Esophagus mucosa (tissue), 1 donor: ENCODE data around the gene FBXL17. TPM values are rescaled to one million over a fixed set of nuclear protein-coding genes. Genes with fewer than 3 reads are reported as not detected.

Experiments
- ATAC-seq: fragments of 200-7000 bp; cut with Tn5 transposase; one replicate; pipeline ENCODE4 v1.9.1; 2020
- total RNA-seq: library from RNA; stranded (reverse); gene quantifications from one replicate; pipeline ENCODE4 v1.2.4, GENCODE V29; 2023
- donor health status: DM: yes; HTN: yes; CAD: no.

The FBXL17 gene
- total RNA-seq, 1 donor from 2014 or later, result 13.0 TPM

- ATAC-seq, result no peak
Observed at GRCh38 chr5:108372369-108372768, 9.5 kb downstream of the FBXL17 start.

- ATAC-seq, result no peak
Observed at GRCh38 chr5:108371263-108371662, 10.6 kb downstream of the FBXL17 start.

- no peak for ATAC-seq
Observed at GRCh38 chr5:108369167-108369566, 12.7 kb downstream of the FBXL17 start.

GRCh38 chr5:108367679-108368334 is 14.1 kb downstream of the FBXL17 start:
- ATAC-seq, result no peak

GRCh38 chr5:108366500-108366899 is 15.4 kb downstream of the FBXL17 start:
- no peak for ATAC-seq

GRCh38 chr5:108361771-108362170 is 20.1 kb downstream of the FBXL17 start:
- ATAC-seq, result no peak

GRCh38 chr5:108361239-108361638 is 20.7 kb downstream of the FBXL17 start:
- no peak for ATAC-seq

- ATAC-seq, result no peak
Observed at GRCh38 chr5:108360280-108360679, 21.6 kb downstream of the FBXL17 start.

GRCh38 chr5:108356286-108356685 is 25.6 kb downstream of the FBXL17 start:
- no peak for ATAC-seq

- no peak for ATAC-seq
Observed at GRCh38 chr5:108353087-108353486, 28.8 kb downstream of the FBXL17 start.

GRCh38 chr5:108345541-108346171 is 36.2 kb downstream of the FBXL17 start:
- no peak for ATAC-seq

GRCh38 chr5:108344103-108344822 is 37.6 kb downstream of the FBXL17 start:
- no peak for ATAC-seq

- no peak for ATAC-seq
Observed at GRCh38 chr5:108341866-108342265, 40.0 kb downstream of the FBXL17 start.

- ATAC-seq, result no peak
Observed at GRCh38 chr5:108340131-108340530, 41.8 kb downstream of the FBXL17 start.

- ATAC-seq, result no peak
Observed at GRCh38 chr5:108339220-108339619, 42.7 kb downstream of the FBXL17 start.

GRCh38 chr5:108334225-108334624 is 47.7 kb downstream of the FBXL17 start:
- ATAC-seq, result no peak

GRCh38 chr5:108326982-108327381 is 54.9 kb downstream of the FBXL17 start:
- ATAC-seq, result no peak

- no peak for ATAC-seq
Observed at GRCh38 chr5:108324886-108325285, 57.0 kb downstream of the FBXL17 start.

- no peak for ATAC-seq
Observed at GRCh38 chr5:108321341-108321740, 60.6 kb downstream of the FBXL17 start.

- no peak for ATAC-seq
Observed at GRCh38 chr5:108320231-108320630, 61.7 kb downstream of the FBXL17 start.

GRCh38 chr5:108315829-108316228 is 66.1 kb downstream of the FBXL17 start:
- ATAC-seq, result no peak

GRCh38 chr5:108312258-108312657 is 69.6 kb downstream of the FBXL17 start:
- ATAC-seq, result no peak

- no peak for ATAC-seq
Observed at GRCh38 chr5:108311682-108312081, 70.2 kb downstream of the FBXL17 start.

GRCh38 chr5:108303611-108304010 is 78.3 kb downstream of the FBXL17 start:
- no peak for ATAC-seq
